ENCODE data around the gene VASH1.

DNA sequence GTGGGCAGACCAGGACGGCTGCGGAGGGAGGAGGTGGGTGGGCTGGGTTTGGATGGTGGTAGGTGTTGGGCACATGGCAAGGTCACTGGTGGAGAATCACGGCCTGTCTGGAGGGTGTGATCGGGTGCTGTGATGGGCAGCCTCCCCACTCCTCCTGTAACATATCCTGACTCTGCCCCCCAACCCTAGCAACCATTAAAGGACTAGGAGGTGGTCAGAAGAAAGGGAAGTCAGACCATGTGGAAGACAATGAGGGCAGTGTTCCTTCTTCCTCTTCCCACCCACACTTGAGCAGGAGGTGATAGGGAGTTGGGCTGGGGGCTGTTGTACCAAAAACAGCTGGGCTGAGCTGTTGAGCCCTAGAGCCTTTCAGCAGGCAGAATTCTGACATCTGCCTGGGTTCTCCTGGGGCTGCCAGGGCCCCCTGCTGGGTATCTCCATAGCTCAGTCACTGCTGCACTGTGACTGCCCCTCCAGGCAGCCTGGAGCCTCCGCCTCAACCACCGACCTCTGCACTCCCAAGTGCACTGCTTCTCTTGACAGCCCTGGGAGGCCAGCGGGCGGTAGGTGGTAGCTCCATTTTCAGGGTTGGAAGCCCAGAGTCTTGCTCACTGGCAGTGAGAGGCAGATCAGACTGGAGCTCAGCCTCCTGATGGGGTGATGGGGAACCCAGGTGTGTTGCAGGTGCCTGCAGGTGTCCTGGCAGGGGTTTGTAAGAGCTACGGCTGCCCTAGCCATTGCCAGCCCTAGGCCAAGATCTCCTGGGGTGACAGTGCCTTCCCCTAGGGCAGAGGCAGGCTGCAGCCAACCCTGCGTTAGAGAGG is 15.4 kb downstream of the VASH1 start:
- TF ChIP-seq, protein P1, sequence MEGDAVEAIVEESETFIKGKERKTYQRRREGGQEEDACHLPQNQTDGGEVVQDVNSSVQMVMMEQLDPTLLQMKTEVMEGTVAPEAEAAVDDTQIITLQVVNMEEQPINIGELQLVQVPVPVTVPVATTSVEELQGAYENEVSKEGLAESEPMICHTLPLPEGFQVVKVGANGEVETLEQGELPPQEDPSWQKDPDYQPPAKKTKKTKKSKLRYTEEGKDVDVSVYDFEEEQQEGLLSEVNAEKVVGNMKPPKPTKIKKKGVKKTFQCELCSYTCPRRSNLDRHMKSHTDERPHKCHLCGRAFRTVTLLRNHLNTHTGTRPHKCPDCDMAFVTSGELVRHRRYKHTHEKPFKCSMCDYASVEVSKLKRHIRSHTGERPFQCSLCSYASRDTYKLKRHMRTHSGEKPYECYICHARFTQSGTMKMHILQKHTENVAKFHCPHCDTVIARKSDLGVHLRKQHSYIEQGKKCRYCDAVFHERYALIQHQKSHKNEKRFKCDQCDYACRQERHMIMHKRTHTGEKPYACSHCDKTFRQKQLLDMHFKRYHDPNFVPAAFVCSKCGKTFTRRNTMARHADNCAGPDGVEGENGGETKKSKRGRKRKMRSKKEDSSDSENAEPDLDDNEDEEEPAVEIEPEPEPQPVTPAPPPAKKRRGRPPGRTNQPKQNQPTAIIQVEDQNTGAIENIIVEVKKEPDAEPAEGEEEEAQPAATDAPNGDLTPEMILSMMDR (IDR thresholded peaks at IDR 0.05), result no peak
- no peak for TF ChIP-seq POLR2AphosphoS5 (IDR thresholded peaks at IDR 0.05)
